ENCODE results near the gene CBL.
"Not testable (repeated sequence)": the region's sequence is repeated elsewhere in the genome, so short reads cannot be mapped to it uniquely, and the experiment has no call there.

CBL gene

DNA sequence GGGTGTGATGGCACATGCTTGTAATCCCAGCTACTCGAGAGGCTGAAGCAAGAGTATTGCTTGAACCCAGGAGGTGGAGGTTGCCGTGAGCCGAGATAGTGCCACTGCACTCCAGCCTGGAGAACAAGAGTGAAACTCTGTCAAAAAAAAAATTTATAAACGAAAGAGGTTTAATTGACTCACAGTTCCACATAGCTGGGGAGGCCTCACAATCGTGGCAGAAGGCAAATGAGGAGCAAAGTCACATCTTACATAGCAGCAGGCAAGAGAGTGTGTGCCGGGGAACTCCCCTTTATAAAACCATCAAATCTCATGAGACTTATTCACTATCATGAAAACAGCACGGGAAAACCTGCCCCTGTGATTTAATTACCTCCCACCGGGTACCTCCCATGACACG, 21.7 kb upstream of the CBL start:
- DNase-seq (ENCODE audit: low read depth, low spot score), result not testable (repeated sequence)

DNA sequence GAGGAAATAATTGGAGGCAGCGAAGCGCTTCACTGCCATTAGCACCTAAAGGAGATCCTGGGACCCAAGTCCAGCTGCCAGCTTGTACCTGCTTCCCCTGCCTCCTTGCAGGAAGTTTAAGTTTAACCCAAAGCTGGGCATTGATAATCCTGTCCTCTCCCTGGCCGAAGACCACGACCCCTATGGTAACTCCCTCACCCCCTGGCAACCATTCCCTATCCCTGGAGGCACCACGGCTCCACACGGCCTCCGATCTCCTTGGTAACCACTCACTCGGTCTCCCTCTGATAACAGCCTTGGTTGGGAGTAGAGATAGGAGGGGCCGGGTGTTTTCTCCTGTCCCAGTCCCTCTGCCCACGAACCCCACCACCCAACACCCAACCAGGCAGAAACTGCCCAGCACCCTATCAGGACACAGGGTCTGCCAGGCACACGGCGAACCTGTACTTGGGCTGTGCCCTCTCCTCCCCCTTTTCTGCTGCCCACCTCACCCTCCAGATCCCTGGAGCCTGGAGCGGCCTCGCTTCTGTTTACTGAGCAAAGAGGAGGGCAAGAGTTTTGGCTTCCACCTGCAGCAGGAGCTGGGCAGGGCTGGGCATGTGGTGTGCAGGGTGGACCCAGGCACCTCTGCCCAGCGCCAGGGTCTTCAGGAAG, 20.0 kb upstream of the CBL start:
- no peak for DNase-seq (ENCODE audit: low read depth, low spot score)

DNA sequence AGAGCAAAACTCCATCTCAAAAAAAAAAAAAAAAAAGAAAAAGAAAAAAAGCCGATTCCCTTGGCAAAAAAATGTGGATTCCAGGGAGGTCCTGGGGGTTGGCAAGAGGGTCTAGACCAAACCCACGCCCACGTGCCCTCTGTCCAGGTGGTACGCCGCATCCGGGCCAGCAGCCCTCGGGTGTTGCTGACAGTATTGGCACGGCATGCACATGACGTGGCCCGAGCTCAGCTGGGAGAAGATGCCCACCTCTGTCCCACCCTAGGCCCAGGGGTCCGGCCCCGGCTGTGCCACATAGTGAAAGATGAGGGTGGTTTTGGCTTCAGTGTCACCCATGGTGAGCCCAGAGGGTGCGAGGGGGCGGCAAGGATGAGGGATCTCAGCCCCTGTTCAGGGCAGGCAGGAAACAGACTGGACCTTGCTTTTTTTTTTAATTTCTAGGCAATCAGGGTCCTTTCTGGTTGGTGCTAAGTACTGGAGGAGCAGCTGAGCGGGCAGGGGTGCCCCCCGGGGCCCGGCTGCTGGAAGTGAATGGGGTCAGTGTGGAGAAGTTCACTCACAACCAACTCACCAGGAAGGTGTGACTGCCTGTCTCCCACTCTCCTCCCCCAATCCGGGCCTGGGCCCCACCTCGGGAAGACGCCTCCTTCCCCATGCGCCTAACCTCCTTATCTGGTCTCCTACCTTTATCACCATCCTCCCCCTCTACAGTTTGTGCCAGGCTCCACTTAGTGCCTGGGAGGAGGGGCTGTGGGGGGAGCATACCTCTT, 18.8 kb upstream of the CBL start:
- DNase-seq (ENCODE audit: low read depth, low spot score), result no peak

DNA sequence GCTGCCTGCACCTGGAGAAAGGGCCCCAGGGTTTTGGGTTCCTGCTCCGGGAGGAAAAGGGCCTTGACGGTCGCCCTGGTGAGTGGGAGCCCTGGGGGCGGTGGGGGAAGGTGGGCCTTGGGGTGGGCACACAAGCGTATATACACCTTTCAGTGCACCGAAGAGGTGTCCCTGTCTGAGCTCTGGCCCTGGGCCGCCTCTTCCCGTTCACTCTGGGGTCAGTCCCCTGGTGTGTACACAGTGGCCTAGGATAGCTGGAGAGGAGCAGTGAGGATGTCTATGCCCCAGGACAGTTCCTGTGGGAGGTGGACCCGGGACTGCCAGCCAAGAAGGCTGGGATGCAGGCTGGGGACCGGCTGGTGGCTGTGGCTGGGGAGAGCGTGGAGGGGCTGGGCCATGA, 18.1 kb upstream of the CBL start:
- no peak for DNase-seq (ENCODE audit: low read depth, low spot score)

DNA sequence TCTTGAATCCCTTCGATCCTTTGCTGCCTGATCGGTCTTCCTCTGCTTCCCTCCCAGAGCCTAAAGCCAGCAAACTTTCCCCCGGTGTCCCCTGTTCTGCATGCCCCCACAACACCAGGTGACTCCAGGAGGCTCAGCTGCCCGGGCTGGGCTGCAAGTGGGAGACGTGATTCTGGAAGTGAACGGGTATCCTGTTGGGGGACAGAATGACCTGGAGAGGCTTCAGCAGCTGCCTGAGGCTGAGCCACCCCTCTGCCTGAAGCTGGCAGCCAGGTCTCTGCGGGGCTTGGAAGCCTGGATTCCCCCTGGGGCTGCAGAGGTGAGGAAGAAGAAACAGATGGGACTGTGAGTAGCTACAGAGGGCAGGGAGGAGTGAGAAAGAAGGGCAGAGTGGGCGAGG, 17.3 kb upstream of the CBL start:
- DNase-seq (ENCODE audit: low read depth, low spot score), result no peak

DNA sequence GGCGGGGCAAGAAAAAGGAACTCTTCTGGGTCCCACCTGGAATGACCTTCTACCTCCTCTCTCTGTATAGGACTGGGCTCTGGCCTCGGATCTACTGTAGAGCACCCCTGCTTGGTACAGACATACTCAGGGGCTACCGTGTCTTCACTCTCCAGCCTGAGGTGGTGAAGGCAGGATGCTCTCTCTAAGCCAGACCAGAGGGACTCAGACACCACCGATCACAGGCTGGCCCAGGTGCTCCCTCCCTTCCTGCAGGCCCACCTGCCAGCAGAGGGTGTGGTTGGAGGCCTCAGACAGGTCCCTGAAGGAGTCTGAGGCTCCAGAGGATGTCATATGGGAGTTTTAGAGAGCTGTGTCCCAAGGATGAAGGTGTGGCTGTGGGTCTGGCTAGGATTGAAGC, 16.7 kb upstream of the CBL start:
- DNase-seq (ENCODE audit: low read depth, low spot score), result no peak

DNA sequence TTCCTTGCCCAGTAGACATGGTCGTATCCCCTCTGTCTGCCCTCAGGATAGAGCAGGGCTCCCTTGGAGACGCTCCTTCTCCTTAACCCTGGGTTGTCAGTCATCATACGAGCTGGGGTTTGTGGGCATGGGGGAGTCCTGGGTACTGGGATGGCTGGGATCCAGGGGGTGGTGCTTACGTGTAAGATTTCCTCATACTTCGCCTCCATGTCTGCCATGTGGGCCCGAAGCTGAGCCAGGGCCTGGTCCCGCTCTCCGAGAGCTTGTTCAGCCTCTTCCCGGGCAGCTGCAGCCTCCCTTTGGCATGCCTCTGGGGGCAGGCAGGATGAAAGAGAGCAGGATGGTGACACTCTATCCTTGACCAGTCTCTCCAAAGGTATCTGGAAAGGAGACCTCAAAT, 15.6 kb upstream of the CBL start:
- DNase-seq (ENCODE audit: low read depth, low spot score), result no peak

DNA sequence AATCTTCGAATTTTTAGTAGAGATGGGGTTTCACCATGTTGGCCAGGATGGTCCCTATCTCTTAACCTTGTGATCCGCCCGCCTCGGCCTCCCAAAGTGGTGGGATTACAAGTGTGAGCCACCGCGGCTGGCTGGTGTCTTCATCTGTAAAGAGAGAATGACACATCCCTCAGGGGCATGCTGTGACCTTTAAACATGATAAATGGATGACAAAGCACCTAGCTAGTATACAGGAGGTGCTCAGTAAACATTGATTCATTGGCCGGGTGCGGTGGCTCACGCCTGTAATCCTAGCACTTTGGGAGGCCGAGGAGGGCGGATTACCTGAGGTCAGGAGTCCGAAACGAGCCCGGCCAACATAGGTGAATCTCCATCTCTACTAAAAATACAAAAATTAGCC, 14.9 kb upstream of the CBL start:
- DNase-seq (ENCODE audit: low read depth, low spot score), result not testable (repeated sequence)

DNA sequence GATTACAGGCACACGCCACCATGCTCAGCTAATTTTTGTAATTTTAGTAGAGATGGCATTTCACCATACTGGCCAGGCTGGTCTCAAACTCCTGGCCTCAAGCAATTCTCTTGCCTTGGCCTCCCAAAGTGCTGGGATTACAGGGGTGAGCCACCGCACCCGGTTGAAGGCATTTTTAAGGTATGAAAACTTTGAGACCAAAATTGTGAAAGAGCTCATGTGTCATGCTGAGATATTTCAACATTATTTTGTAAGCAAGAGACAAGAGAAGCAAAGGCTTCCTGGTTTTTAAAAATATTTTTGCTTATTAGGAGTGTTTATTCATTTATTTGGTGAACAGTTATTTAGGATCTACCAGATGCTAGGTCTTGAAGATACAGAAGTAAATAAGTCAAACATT, 14.0 kb upstream of the CBL start:
- DNase-seq (ENCODE audit: low read depth, low spot score), result no peak

DNA sequence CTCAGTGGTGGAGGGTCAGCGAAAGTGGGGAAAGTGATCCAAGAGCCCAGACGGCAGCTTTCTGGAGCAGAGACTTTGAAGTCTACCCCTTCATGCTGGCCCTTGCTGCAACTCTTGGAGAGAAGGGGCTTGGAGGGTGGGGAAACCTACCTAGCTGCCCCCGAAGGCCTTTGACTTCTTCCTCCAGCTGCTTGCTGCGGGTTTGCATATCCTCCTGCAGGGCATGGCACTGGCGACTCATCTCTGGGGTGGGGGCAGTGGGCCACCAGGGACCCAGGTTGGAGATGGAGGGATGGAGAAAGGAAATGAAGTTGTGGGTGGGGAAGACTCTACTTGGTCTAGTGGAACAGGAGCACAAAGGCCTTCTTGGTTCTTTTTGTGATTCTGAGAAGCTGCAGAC, 13.1 kb upstream of the CBL start:
- DNase-seq (ENCODE audit: low read depth, low spot score), result no peak

DNA sequence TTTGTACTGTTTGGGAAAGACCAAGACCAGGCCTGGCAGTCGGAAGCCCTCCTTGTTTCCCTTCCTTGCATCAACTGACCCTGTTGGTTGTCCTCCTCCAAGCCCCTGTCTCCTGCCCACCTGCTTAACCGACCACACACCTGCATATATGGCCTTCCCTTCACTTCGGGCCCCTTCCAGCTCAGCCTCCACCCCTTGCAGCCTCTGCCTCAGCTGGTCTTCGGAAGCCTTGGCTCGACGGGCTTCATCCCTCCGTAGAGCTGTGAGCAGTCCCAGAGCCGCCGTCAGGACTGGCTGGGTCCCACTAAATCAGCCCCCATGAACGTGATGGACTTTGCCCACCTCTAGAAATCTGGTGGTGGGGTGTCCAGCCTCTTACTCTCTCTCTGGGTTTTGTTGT, 12.5 kb upstream of the CBL start:
- DNase-seq (ENCODE audit: low read depth, low spot score), result no peak

DNA sequence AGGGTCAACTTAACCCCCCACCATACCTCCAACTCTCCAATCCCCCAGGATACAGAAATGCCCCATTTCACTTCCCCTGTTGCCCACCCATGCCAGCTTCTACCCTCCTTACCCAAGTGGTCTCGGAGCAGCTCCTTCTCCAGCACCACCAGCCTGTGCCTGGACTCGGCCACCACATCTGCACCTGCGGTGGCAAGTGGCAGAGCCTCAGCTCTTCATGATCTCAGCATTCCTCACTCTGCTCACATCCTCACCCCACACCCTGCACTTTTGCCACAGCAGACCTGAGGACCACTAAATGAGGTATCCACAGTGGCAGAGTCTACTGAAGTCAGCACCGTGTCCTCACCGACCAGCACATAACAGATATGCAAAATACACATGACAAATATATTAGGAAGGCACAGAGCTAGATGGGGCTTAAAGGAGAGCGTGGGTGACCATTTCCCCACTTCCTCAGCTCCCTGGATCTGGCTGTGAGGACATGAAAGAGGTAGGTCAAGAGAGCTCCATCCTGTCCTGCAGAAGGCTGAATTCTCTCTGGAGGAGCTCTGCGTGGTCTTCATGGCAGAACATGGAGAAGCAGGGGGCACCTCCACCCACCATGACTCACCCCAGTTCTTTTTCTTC, 11.2 kb upstream of the CBL start:
- DNase-seq (ENCODE audit: low read depth, low spot score), result no peak

DNA sequence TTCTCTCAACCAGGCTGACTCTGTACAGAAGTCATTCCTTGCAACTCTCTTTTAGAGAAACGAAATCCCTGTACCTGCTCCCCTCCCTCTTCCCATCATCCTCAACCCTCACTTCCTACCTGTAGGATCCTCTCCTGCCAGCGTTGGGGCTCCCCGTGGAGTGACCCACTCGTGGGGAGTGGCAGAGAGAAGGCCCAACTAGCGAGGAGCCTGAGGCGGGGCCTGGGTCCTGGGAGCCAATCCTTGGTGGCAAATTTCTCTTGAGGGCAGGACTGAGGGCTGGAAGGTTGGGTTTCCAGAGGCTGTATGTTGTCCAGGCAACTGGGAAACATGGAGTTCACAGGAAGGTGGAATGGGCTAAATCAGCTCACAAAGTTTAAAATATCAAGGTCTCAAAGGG, 10.5 kb upstream of the CBL start:
- peak; percentile 78 for DNase-seq (ENCODE audit: low read depth, low spot score)

DNA sequence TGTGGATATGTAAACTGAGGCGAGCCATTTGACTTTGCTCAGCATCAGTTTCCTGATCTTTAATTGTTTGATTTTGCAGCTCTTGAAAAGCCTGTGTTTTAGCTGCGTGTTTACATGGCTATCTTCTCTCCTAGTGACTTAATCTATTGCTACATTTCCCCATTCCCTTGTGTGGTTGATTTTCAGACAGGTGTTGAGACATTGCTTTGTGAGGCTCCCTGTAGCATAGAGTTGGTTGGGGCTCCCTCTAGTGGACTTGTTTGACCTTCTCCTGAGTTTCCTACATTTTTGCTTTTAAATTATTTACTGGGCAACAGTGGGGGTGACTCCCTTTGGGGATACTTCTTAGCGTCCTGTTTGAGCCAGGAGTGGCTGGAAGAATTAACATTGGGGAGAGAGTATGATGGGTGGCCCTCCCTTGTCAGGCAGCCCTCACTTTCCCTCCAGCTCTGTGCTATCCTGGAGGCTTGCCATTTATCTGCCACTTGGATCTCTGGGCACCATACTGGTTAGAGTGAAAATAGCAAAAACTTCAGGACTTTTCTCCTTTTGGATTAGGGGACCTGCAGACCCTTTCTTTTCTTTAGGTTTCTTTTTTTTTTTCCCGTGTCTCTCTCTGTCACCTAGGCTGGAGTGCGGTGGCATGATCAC, 9.2 kb upstream of the CBL start:
- DNase-seq (ENCODE audit: low read depth, low spot score), result peak; percentile 57

DNA sequence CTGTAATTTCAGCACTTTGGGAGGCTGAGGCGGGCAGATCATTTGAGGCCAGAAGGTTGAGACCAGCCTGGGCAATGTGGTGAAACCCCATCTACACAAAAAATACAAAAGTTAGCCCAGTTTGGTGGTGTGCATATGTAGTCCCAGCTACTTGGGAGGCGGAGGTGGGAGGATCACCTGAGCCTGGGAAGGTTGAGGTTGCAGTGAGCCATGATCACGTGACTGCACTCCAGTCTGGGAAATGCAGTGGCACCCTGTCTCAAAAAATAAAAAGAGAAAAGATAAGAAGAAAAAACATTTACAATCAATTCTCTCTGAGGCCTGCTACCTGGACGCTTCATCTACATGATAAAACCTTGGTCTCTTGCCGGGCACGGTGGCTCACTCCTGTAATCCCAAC, 7.2 kb upstream of the CBL start:
- no peak for DNase-seq (ENCODE audit: low read depth, low spot score)

DNA sequence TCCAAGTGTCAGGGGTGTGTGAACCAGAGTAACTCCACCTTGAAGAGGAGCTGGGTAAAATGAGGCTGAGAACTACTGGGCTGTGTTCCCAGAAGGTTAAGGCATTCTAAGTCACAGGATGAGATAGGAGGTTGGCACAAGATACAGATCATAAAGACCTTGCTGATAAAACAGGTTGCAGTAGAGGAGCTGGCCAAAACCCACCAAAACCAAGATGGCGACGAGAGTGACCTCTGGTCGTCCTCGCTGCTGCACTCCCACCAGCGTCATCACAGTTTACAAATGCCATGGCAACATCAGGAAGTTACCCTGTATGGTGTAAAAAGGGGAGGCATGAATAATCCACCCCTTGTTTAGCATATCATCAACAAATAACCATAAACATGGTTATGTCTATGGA, 4.9 kb upstream of the CBL start:
- DNase-seq (ENCODE audit: low read depth, low spot score), result not testable (repeated sequence)

DNA sequence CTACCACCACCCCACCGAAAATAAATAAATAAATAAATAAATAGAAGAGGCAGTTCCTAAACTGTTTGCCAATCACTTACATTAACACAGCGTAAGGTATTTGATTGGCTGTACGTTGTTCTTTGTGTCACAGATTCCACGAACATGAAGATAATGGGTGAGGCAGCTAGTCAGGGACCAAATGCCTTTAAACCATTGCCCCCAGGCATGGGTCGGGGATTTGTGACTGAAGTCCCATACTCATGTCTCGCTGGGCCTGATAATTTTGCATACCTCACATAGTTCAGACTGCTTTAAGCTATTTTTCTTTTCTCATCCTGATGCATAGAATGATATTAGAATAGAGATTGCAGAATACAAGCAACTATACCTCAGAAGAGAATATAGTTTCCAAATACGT, 3.6 kb upstream of the CBL start:
- DNase-seq (ENCODE audit: low read depth, low spot score), result no peak

DNA sequence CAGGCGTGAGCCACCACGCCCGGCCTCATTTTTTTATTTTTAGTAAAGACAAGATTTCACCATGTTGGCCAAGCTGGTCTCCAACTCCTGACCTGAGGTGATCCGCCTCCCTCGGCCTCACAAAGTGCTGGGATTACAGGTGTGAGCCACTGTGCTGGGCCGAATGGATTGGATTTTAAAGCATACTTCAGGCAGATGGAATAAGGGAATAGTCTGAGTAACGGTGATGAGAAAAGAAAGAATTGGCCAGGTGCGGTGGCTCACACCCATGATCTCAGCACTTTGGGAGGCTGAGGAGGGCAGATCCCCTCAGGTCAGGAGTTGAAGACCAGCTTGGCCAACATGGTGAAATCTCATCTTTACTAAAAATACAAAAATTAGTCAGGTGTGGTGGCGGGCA, 2.1 kb upstream of the CBL start:
- DNase-seq (ENCODE audit: low read depth, low spot score), result no peak

DNA sequence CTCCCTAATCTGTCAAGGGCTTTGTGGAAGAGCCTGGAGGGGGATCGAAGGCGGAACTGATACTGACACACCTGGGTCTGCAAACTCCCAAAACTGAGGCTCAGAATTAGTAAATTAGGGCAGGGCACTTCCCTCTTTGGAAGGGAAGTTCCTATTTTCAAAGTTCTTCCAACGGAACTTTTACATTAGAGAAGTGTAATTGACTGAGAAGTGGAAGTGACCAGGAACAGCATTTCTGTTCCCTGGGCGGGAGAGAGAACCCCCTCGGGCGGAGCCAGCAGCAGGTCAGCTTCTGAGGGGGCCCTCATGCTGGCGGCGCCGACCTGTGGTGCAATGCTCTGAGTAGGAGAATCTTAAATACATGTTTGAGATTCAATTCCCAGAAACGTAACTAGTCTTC, 1.1 kb upstream of the CBL start:
- DNase-seq (ENCODE audit: low read depth, low spot score), result no peak

DNA sequence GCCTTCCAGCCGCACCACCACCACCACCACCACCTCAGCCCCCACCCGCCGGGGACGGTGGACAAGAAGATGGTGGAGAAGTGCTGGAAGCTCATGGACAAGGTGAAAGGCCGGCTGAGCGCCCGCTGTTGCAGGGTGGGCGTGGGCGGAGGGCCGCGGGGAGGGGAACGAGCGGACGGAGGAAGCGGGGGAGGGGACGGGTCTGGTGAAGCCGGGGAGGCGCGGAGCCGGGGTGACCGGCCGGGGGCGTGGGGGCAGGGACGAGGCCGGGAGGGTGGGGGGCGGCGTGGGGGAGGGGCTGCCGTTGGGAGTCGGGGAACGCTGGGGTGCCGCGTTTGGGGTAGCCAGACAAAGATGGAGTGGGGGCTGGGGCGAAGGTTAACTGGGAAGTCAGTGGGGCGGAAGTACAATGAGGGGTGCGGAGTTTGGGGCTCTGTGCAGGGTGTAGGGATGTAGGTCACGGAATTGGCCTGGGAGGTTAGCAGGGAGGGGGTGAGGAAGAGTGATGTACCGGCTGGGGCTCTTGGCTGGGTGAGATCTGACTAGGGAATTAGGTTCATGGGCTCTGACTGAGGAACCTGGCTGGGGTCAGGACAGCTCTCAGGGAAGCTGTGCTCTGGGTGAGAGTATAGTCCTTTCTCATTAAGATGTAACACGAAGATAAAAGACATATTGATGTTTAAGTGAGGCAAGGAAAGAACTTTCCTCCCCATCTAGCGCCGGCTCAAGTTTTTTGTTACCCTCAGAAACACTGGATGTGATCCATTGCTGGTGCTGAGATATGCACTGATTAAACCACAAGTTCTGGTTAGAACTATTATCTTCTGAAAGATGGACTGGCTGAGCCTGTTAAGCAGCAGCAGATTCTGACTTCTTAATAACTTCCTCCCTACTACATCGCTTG, 624 bp downstream of the CBL start:
- no peak for DNase-seq (ENCODE audit: low read depth, low spot score)

DNA sequence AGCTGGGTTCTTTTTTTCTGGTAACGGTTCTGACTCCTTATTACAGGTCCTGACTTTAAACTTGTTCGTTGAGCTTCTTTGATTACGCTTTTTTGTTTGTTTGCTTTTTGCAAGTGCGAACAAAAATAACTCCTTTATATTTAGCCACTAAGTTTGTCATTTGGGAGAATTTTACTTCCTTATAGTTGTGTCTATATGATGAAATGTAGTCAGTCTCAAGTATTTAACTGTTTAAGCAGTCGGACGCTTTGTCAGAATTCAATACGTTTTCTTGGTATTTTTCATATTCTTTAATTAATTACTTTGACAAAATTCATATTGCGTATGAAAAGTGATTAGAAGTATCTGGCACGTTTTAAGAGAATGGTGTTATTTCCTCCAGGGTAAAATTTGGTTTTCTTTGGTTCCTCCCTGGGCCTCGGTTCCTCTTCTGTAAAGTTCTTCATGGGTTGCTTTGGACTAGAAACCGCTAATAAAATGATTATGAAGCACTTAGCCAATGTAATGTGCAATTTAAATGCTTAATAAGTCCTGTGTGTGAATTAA, 1.3 kb downstream of the CBL start:
- DNase-seq (ENCODE audit: low read depth, low spot score), result no peak

Data from iPS DF 19.7 (cell line).